ENCODE data around the gene MORN1. TPM values are rescaled to one million over a fixed set of nuclear protein-coding genes. Genes with fewer than 3 reads are reported as not detected.

Gene MORN1
- total and polyA plus RNA-seq, 2 of the 4 experiments (the other 2 are of a cell fraction) = 3.0 to 4.2 TPM

GRCh38 chr1:2278591-2279209 lies 112.7 kb downstream of the MORN1 start (continued):
- TF ChIP-seq, protein P1, sequence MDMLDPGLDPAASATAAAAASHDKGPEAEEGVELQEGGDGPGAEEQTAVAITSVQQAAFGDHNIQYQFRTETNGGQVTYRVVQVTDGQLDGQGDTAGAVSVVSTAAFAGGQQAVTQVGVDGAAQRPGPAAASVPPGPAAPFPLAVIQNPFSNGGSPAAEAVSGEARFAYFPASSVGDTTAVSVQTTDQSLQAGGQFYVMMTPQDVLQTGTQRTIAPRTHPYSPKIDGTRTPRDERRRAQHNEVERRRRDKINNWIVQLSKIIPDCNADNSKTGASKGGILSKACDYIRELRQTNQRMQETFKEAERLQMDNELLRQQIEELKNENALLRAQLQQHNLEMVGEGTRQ (IDR thresholded peaks at IDR 0.05; ENCODE audit: low read depth, low read length) = no peak

- peak overlapping the region; percentile 22 for H2BK5ac ChIP-seq (ENCODE audit: low read depth, low read length, poor library complexity, severe bottlenecking)
- H2BK20ac ChIP-seq (ENCODE audit: low read depth, low read length) = no peak overlapping the region
- peaks cover 58% of the 10 kb centered on the region for H4K20me1 ChIP-seq (ENCODE audit: insufficient read depth, low read length)
- dilution Hi-C loops (cut with HindIII; ENCODE audit: low sequenced_read_pairs, unreplicated experiment) = no loop called here
- H3K9me3 ChIP-seq (ENCODE audit: control insufficient read depth, insufficient read depth, low read length) = no peaks in the 10 kb centered on the region
- H4K8ac ChIP-seq (ENCODE audit: low read depth in 2 of 2, low read length in 2 of 2) = peak overlapping the region in 1 of 2 experiments; percentile 69; a peak in 2 of 4 replicates
- H2AK5ac ChIP-seq (ENCODE audit: low read depth, low read length) = peak overlapping the region; percentile 95
- CTCF ChIA-PET = no interaction called here
- peak overlapping the region; percentile 72 for H3K4ac ChIP-seq (ENCODE audit: low read depth, low read length)
- BruUV-seq (replicated peaks) = no TSS peak
- POLR2A ChIA-PET (ENCODE audit: unreplicated experiment) = interaction anchor here (1.2 kb wide), 1 partner anchor 12 kb away, joined by 3 read pairs; no protein-coding TSS in a partner anchor
- no peak overlapping the region for H3K4me3 ChIP-seq (ENCODE audit: insufficient read depth, low read depth, low read length)
- H3K27me3 ChIP-seq (ENCODE audit: control insufficient read depth, insufficient read depth, low read length) = no peaks in the 10 kb centered on the region
- H2BK15ac ChIP-seq (ENCODE audit: low read depth, low read length) = no peak overlapping the region
- peak overlapping the region; percentile 21; the same call in 1 of the 2 replicates for H3K18ac ChIP-seq (ENCODE audit: low read depth, low read length)
- peaks cover 58% of the 10 kb centered on the region for H3K4me1 ChIP-seq (ENCODE audit: control insufficient read depth, insufficient read depth, low read length)
- no peak for ATAC-seq (ENCODE audit: low read depth)
- 95% methylated on average over 15 of the region's 25 CpGs; no CpG with 5 or more reads in 1 of the 2 experiments for WGBS, 2 experiments (ENCODE audit: extremely low coverage in 2 of 2, insufficient read length in 1 of 2)
- H4K5ac ChIP-seq (ENCODE audit: low read depth, low read length) = peak overlapping the region; percentile 26; the same call in 1 of the 2 replicates
- no peak overlapping the region for H3K56ac ChIP-seq (ENCODE audit: extremely low read depth, insufficient read depth, low read length)
- peak overlapping the region; percentile 84 for H4K91ac ChIP-seq (ENCODE audit: insufficient read depth, low read depth, low read length)
- H3K14ac ChIP-seq (replicated peaks; ENCODE audit: low read depth, low read length) = peak overlapping the region; percentile 53
- H2AK9ac ChIP-seq (replicated peaks; ENCODE audit: low read depth, low read length, poor library complexity) = peak overlapping the region; percentile 97
- intact Hi-C loops (cut with micrococcal nuclease) = loop anchor here (5.0 kb wide), 1 partner anchor 46 kb away; no protein-coding TSS in a partner anchor
- peak overlapping the region; percentile 76 for H3K23ac ChIP-seq (ENCODE audit: low read depth, low read length)
- H3K9ac ChIP-seq (ENCODE audit: low read depth, low read length) = peak overlapping the region; percentile 30; the same call in 1 of the 2 replicates
- peaks cover 6% of the 10 kb centered on the region for H3K36me3 ChIP-seq (ENCODE audit: control insufficient read depth, insufficient read depth, low read length)
- H3K4me2 ChIP-seq (ENCODE audit: low read depth, low read length) = no peak overlapping the region
- peaks cover 13 to 67% of the 10 kb centered on the region in 2 experiments for H3K79me1 ChIP-seq (ENCODE audit: low read depth in 1 of 2, low read length in 2 of 2)
- peaks cover 34% of the 10 kb centered on the region for H3K9me1 ChIP-seq (ENCODE audit: insufficient read depth, low read length)
- in situ Hi-C loops (cut with MboI; ENCODE audit: low sequenced_read_pairs) = no loop called here
- H3K27ac ChIP-seq (ENCODE audit: insufficient read depth, low read length) = peak overlapping the region; percentile 95
- peak overlapping the region; percentile 76; the same call in 1 of the 2 replicates for H2BK120ac ChIP-seq (ENCODE audit: low read depth, low read length)
- TF ChIP-seq FOS (IDR thresholded peaks at IDR 0.05; ENCODE audit: low read depth, low read length) (no peak), MAZ (IDR thresholded peaks at IDR 0.05; ENCODE audit: borderline replicate concordance, low read depth, low read length) (no peak), RCOR1 (IDR thresholded peaks at IDR 0.05; ENCODE audit: insufficient replicate concordance, low read length) (no peak), MAFK (IDR thresholded peaks at IDR 0.05; ENCODE audit: low read depth, low read length) (no peak), CHD1 (IDR thresholded peaks at IDR 0.05; ENCODE audit: low read depth, low read length) (no peak), CEBPB (IDR thresholded peaks at IDR 0.05; ENCODE audit: low read depth, low read length) (no peak), NFE2L2 (IDR thresholded peaks at IDR 0.05; ENCODE audit: low read depth, low read length) (no peak), POLR2A (IDR thresholded peaks at IDR 0.05; ENCODE audit: low read depth, low read length) (no peak), MXI1 (IDR thresholded peaks at IDR 0.05; ENCODE audit: borderline replicate concordance, low read depth, low read length) (no peak), RFX5 (IDR thresholded peaks at IDR 0.05; ENCODE audit: low read depth, low read length) (no peak)
- TF ChIP-seq, protein P1 (IDR thresholded peaks at IDR 0.05; ENCODE audit: low read depth, low read length) = no peak
- no peak for DNase-seq
- peak overlapping the region; percentile 63 for H2AFZ ChIP-seq (replicated peaks; ENCODE audit: low read length, poor library complexity)
Observed at GRCh38 chr1:2277741-2278488, 113.4 kb downstream of the MORN1 start.

All from IMR-90 (cell line).